Activated CD4-positive, alpha-beta memory T cell treated with anti-CD3 and anti-CD28 coated beads, Interleukin-2, amount 10 ng/mL, durations not matched to agents 7 days and 5 days (primary cell): ENCODE measurements around the gene TFRC. TPM values are rescaled to one million over a fixed set of nuclear protein-coding genes. Genes with fewer than 3 reads are reported as not detected.
"Not testable (repeated sequence)": the region's sequence is repeated elsewhere in the genome, so short reads cannot be mapped to it uniquely, and the experiment has no call there.

Experiments used
- CTCF ChIA-PET: fragments of 350-600 bp; sonication (Branson Sonifier 250); formaldehyde crosslinking; loops from one replicate; lab custom pipeline; 2021; ENCODE audit warnings: antibody characterized with exemption, inconsistent platforms; lab: Charles Lee
- POLR2A ChIA-PET: fragments of 350-600 bp; sonication (Branson Sonifier 250); formaldehyde crosslinking; loops from one replicate; lab custom pipeline; 2021; ENCODE audit warnings: antibody characterized with exemption; lab: Charles Lee
- DNase-seq: peaks from one replicate; pipeline ENCODE4 v3.0.0-alpha.2; 2020
- H3K27ac Mint-ChIP-seq: one replicate; pipeline ENCODE4 v1.8.0; 2021; ENCODE audit warnings: mild to moderate bottlenecking, mixed read lengths
- H3K27me3 Mint-ChIP-seq: one replicate; pipeline ENCODE4 v1.8.0; 2021; ENCODE audit warnings: mixed read lengths
- H3K36me3 Mint-ChIP-seq: one replicate; pipeline ENCODE4 v1.8.0; 2021; ENCODE audit warnings: low read depth, mixed read lengths
- H3K4me1 Mint-ChIP-seq: one replicate; pipeline ENCODE4 v1.8.0; 2021; ENCODE audit warnings: mixed read lengths
- H3K4me3 Mint-ChIP-seq: one replicate; pipeline ENCODE4 v1.8.0; 2021; ENCODE audit warnings: mild to moderate bottlenecking, mixed read lengths
- H3K9me3 Mint-ChIP-seq: one replicate; pipeline ENCODE4 v1.8.0; 2021; ENCODE audit warnings: mixed read lengths
- total RNA-seq, 2 experiments: library from RNA; stranded (reverse); gene quantifications; one replicate each; pipeline ENCODE4 v1.2.3, GENCODE V29; 2021

TFRC gene
- total RNA-seq, 2 experiments from 2014 or later = 326 to 330 TPM

DNA sequence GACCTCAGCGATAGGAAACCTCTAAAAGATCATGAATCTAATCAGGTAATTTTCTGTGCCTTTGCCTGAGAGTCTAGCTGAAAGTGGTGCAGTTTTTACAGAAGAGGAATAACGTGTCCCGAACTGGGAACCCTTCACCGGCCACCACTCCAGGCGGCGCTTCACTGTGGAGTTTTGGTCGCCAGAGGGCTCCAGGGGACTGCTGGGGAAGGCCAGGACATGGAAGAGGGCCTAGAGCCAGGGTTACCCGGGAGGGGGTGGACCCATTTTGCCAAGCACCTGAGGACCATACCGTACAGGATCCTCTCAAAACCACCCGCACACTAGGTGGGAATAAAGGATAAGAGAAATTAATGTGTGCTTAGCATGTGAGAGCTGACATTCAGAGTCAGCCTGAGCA, 55.8 kb downstream of the TFRC start:
- DNase-seq = not testable (repeated sequence)

DNA sequence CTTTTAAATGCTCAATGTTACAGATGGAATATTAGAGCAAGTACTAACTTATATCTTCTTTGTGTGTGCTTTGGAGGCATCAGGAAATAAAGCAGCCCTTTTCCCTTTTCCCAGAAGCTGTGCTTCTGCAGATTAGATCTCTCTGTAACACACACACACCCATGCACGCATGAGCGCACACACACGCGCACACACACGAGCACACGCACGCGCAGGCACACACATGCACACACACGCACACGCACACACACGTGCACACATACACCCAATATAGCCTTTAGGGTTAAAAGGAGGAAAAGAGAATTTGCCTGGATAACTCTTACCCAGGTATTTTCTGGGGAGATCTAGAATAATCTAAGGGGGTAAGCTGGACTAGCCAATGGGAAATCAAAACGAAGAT, 56.9 kb downstream of the TFRC start:
- peaks cover 26% of the 10 kb centered on the region for H3K27me3 Mint-ChIP-seq
- ChIA-PET CTCF (no interaction called here), POLR2A (no interaction called here)
- H3K27ac Mint-ChIP-seq = no peak overlapping the region
- no peak for DNase-seq
- H3K4me1 Mint-ChIP-seq = no peaks in the 10 kb centered on the region
- no peaks in the 10 kb centered on the region for H3K36me3 Mint-ChIP-seq
- no peak overlapping the region for H3K4me3 Mint-ChIP-seq
- H3K9me3 Mint-ChIP-seq = no peaks in the 10 kb centered on the region

More for the DNA sequence above, 55.8 kb downstream of the TFRC start:
- H3K4me3 Mint-ChIP-seq, H3K9me3 Mint-ChIP-seq, POLR2A ChIA-PET, H3K4me1 Mint-ChIP-seq, H3K36me3 Mint-ChIP-seq, H3K27ac Mint-ChIP-seq: not testable (repeated sequence)
- CTCF ChIA-PET = interaction anchor here (0.9 to 1.7 kb wide), 3 partner anchors 46 to 503 kb away, joined by 3 to 4 read pairs (median 3); no protein-coding TSS in a partner anchor
- peaks cover 28% of the 10 kb centered on the region for H3K27me3 Mint-ChIP-seq

DNA sequence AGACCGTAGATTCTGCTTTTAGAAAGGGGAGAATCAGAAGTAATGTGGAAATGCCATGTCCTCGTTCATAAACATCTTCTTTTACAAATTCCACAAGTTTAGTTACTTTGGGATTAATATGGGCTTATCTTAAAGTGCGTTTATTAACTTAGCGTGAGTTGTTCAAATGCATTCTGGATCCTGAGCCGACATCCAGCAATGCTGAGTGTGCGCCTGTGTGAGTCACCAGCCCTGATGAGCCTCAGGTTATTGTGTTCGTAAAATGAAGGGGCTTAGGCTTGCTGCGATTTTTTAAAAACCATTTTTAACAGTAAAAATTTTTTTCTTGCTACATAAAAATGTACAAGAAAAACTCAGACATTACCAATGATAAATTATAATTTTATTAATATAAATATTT, 57.9 kb downstream of the TFRC start:
- H3K36me3 Mint-ChIP-seq = no peaks in the 10 kb centered on the region
- DNase-seq = no peak
- no peak overlapping the region for H3K27ac Mint-ChIP-seq
- H3K27me3 Mint-ChIP-seq = peaks cover 23% of the 10 kb centered on the region
- CTCF ChIA-PET = interaction anchor here (0.8 to 1.2 kb wide), 2 partner anchors 174 to 403 kb away, joined by 3 to 4 read pairs; no protein-coding TSS in a partner anchor
- H3K9me3 Mint-ChIP-seq = no peaks in the 10 kb centered on the region
- H3K4me1 Mint-ChIP-seq = no peaks in the 10 kb centered on the region
- H3K4me3 Mint-ChIP-seq = no peak overlapping the region
- POLR2A ChIA-PET = no interaction called here

DNA sequence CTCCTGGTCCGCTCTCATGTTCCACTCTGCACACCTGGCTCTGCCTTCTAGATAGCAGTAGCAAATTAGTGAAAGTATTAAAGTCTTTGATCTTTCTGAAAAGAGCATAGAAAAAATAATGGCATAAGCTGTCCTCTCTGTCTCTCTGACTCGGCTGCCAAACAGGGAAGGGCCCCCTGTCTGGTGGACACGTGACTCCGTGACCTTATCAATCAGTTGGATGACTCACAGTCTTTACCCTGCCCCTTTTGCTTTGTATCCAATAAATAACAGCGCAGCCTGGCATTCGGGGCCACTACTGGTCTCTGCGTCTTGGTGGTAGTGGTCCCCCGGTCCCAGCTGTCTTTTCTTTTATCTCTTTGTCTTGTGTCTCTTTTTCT, 59.4 kb downstream of the TFRC start:
- H3K4me3 Mint-ChIP-seq, DNase-seq, H3K9me3 Mint-ChIP-seq, H3K36me3 Mint-ChIP-seq, H3K4me1 Mint-ChIP-seq, H3K27ac Mint-ChIP-seq, POLR2A ChIA-PET: not testable (repeated sequence)
- CTCF ChIA-PET = interaction anchor here (1.2 to 1.7 kb wide), 2 partner anchors 19 to 174 kb away, joined by 3 to 4 read pairs; no protein-coding TSS in a partner anchor
- H3K27me3 Mint-ChIP-seq = peaks cover 29% of the 10 kb centered on the region

DNA sequence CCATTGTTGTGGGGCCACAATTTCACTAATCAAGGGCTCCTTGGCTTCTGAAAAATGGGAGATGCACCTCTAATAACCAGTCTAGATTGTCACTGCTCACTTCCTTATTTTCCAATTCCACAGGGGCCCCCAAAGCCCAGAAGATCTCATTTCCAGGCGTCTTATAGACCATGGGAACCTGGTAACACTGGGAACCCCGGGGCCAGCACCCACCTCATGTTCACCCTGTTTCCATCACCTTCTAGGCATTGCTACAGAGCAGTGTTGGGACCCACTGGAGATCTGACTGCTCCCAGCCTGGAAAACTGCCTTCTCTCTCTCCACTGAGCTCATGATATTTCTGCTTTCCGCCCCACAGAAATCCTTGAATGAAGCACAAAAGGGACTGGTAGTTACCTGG, 61.5 kb downstream of the TFRC start:
- peaks cover 23% of the 10 kb centered on the region for H3K27me3 Mint-ChIP-seq
- no peak for DNase-seq
- no peaks in the 10 kb centered on the region for H3K4me1 Mint-ChIP-seq
- H3K27ac Mint-ChIP-seq = no peak overlapping the region
- ChIA-PET POLR2A (no interaction called here), CTCF (no interaction called here)
- H3K4me3 Mint-ChIP-seq = no peak overlapping the region
- H3K9me3 Mint-ChIP-seq = no peaks in the 10 kb centered on the region
- H3K36me3 Mint-ChIP-seq = peaks cover 2% of the 10 kb centered on the region

DNA sequence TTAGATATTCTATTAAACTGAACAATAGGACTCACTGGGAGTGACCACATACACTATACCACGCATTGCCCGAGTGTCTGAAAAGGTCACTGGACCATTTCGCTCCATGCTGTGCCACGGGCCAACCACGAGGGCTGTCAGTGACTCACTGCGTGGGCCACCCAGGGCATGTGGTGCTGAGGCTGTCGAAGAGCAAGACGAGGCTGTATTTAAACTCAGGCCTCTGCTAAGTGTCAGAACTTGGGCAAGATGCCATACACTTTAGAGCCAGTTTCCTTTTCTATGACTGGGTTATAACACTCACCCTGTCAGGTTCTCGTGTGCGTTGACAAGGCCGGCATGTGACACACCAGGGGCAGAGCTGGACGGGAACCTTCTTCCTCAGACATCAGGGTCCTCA, 62.3 kb downstream of the TFRC start:
- POLR2A ChIA-PET, DNase-seq, H3K4me3 Mint-ChIP-seq, CTCF ChIA-PET, H3K4me1 Mint-ChIP-seq, H3K36me3 Mint-ChIP-seq, H3K27ac Mint-ChIP-seq, H3K9me3 Mint-ChIP-seq: not testable (repeated sequence)
- H3K27me3 Mint-ChIP-seq = peaks cover 22% of the 10 kb centered on the region

DNA sequence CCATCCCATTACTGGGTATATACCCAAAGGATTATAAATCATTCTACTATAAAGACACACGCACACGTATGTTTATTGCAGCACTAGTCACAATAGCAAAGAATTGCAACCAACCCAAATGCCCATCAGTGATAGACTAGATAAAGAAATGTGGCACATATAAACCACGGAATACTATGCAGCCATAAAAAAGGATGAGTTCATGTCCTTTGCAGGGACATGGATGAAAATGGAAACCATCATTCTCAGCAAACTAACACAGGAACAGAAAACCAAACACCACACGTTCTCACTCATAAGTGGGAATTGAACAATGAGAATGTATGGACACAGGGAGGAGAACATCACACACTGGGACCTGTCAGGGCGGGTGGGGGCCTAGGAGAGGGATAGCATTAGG, 63.7 kb downstream of the TFRC start:
- CTCF ChIA-PET, H3K9me3 Mint-ChIP-seq, H3K4me3 Mint-ChIP-seq, H3K36me3 Mint-ChIP-seq, H3K4me1 Mint-ChIP-seq, H3K27ac Mint-ChIP-seq, POLR2A ChIA-PET, DNase-seq: not testable (repeated sequence)
- peaks cover 22% of the 10 kb centered on the region for H3K27me3 Mint-ChIP-seq

DNA sequence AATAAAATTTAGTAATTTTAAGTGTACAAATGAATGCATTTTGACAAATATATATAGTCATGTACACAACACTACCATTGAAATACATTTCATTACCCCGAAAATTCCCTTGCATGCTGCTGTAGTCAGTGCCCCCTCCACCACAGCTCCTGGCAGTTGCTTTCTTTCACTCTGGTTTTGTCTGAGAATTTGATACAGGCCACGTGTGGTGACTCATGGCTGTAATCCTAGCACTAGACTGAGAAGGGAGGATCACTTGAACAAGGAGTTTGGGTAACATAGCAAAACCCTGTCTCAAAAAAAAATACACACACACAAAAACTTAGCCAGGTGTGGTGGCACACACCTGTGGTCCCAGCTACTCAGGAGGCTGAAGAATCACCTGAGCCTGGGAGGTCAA, 65.4 kb downstream of the TFRC start:
- Mint-ChIP-seq H3K27ac (no peak overlapping the region), H3K36me3 (peaks cover 2% of the 10 kb centered on the region), H3K9me3 (no peaks in the 10 kb centered on the region), H3K27me3 (peaks cover 15% of the 10 kb centered on the region), H3K4me1 (no peaks in the 10 kb centered on the region), H3K4me3 (no peak overlapping the region)
- ChIA-PET CTCF (no interaction called here), POLR2A (no interaction called here)
- no peak for DNase-seq

DNA sequence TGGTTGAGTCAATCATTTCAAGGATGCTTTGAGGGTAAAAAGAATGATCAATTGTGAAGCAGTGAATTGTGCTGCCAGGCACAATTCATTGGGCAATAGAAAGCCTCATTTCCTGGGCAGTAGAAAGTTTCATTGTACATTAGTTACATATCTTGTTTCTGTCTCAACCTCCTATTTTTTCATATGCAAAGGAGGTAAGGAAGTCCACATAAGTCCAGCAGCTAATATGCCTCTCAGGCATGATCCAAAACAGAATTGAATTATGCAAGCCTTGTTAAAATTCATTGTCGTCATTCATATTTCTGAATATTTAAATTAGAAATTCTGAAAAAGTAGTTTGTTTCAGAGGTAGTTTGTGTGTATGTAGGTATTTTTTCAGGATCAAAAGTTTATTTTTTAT, 65.8 kb downstream of the TFRC start:
- Mint-ChIP-seq H3K9me3 (no peaks in the 10 kb centered on the region), H3K27ac (no peak overlapping the region)
- POLR2A ChIA-PET = no interaction called here

DNA sequence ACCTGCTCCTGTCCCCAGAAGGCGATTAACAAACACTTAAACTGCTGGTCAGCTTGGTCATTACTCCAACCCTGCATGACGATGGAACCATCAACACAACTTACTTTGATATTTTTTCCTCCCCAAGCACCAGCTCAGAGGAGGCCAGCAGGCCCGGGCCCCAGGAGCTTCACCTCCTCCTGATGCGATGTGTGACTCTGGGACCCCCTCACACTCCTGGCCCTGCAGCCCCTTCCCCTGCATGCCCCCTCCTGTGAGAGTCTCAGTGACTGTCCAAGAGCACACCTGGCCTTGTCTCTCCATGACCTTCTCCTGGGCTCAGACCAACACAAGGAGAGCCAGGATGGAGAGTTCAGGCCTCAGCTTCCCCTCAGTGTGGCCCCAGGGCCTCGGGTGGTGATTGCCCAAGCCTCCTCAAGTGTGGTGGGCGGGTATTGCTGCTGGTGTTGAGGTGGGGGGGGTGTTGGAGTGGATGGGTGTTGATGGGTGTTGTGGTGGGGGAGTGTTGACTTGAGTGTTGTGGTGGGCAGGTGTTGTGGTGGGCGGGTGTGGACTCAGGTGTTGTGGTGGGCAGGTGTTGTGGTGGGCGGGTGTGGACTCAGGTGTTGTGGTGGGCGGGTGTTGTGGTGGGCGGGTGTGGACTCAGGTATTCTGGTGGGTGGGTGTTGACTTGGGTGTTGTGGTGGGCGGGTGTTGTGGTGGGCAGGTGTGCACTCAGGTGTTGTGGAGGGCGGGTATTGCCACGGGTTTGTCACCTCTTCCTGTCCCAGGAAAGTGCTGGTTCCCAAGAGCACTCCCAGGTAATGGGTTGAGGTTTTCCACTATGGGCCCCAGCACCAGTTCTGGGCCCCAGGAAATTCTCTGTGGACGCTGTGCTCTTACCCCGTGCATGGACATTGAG, 68.1 kb downstream of the TFRC start:
- peaks cover 24% of the 10 kb centered on the region for H3K27me3 Mint-ChIP-seq
- POLR2A ChIA-PET = no interaction called here
- H3K9me3 Mint-ChIP-seq = no peaks in the 10 kb centered on the region
- DNase-seq = no peak
- no peak overlapping the region for H3K4me3 Mint-ChIP-seq
- no peak overlapping the region for H3K27ac Mint-ChIP-seq
- H3K4me1 Mint-ChIP-seq = no peaks in the 10 kb centered on the region
- CTCF ChIA-PET = no interaction called here
- peaks cover 10% of the 10 kb centered on the region for H3K36me3 Mint-ChIP-seq

More for the DNA sequence above, 65.8 kb downstream of the TFRC start:
- Mint-ChIP-seq H3K27me3 (peaks cover 17% of the 10 kb centered on the region), H3K4me3 (no peak overlapping the region), H3K4me1 (no peaks in the 10 kb centered on the region), H3K36me3 (peaks cover 4% of the 10 kb centered on the region)
- no peak for DNase-seq
- CTCF ChIA-PET = no interaction called here

DNA sequence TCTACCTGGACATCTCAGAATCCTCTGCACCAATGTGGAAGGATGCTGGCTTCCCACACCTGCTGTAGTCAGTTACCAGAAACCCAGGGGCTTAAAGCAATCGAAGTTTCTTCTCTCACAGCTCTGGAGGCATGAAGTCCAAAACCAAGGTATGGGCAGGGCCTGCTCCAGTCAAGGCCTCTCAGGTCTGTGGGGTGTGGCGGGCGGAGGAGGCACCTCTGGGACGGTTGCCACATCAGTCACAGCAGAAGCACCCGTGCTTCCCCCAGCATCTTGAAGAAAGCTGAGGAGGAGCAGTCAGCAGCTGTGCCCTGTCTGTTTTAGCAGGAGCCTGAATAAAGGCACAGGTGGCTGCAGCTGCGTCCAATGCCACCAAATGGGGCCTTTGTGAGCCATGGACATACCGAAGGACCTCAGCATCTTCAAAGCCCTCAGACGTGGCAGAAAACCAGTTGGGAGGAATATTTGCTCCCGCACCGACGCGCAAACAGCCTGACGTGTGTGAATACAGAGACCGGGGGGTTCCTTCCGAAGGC, 68.9 kb downstream of the TFRC start:
- H3K27ac Mint-ChIP-seq = no peak overlapping the region
- ChIA-PET CTCF (no interaction called here), POLR2A (no interaction called here)

DNA sequence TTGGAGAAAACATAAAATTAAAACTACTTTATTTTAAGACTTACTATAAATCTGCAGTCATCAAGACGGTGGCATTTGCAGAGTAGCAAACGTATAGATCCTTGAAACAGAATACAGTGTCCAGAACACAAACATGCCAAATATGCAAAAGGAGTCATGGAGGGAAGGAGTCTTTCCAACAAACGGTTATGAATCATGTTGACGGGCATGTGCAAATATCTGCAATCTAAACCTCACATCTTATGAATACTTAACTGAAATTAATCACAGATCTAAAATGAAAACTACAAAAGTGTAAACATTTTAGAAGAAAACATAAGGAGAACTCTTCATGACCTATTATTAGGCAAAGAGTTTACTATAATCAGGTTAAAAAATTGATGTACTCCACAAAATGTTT, 69.4 kb downstream of the TFRC start:
- POLR2A ChIA-PET = no interaction called here
- Mint-ChIP-seq H3K4me1 (no peaks in the 10 kb centered on the region), H3K36me3 (peaks cover 8% of the 10 kb centered on the region), H3K27ac (no peak overlapping the region), H3K27me3 (peaks cover 20% of the 10 kb centered on the region), H3K9me3 (no peaks in the 10 kb centered on the region), H3K4me3 (no peak overlapping the region)
- CTCF ChIA-PET = no interaction called here
- DNase-seq = no peak

More for the DNA sequence above, 68.9 kb downstream of the TFRC start:
- peaks cover 8% of the 10 kb centered on the region for H3K36me3 Mint-ChIP-seq
- no peaks in the 10 kb centered on the region for H3K4me1 Mint-ChIP-seq
- no peaks in the 10 kb centered on the region for H3K9me3 Mint-ChIP-seq
- no peak for DNase-seq
- no peak overlapping the region for H3K4me3 Mint-ChIP-seq
- peaks cover 21% of the 10 kb centered on the region for H3K27me3 Mint-ChIP-seq

DNA sequence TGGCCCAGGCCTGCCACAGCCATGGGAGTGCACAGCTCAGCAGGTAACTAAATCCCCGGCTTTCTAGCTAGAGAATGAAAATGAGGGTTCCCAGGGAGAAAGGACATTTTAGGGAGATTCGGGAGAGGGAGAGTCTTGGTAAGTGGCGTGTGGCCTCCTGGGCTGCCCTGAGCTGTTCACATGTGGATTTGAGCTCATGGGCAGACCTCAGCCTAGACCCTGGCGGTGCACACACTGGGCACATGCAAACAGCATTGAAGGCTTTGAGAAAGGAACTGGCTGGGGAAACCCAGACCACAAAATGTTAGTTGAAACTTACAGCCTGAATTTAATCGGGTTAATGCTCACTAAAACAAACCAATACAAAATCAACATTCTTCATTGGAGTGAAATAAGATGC, 72.4 kb downstream of the TFRC start:
- Mint-ChIP-seq H3K9me3 (no peaks in the 10 kb centered on the region), H3K4me1 (no peaks in the 10 kb centered on the region), H3K27ac (no peak overlapping the region), H3K4me3 (no peak overlapping the region), H3K36me3 (peaks cover 8% of the 10 kb centered on the region), H3K27me3 (peaks cover 18% of the 10 kb centered on the region)
- ChIA-PET POLR2A (no interaction called here), CTCF (interaction anchor here (0.9 kb wide), 1 partner anchor 12 kb away, joined by 3 read pairs; no protein-coding TSS in a partner anchor)
- DNase-seq = no peak
